C1 segment of cervical spinal cord (tissue), 14 donors: ENCODE measurements around the gene LAMA1.

ENCODE experiments used
- DNase-seq, 14 donors: peaks; one replicate each; lab custom pipeline; 2025; lab: John Stamatoyannopoulos, UW

Gene LAMA1

DNA sequence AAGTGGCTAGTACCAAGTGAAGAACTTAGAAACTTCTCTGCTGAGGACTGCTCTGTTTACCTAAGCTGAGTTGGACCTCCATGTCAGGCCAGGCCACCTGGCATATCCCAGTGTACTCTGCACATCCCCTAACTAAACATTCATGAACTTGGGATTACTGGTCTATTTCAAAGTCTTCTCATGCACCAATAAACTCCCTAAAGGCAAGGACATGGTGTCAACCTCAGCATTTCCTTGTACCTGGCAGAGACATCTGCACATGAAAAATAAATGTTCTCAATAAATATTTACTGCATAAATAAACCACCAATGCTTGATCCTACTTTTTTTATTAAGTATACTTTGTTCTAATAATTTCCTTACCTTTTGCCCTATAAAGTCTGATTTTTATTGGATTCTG, 124.8 kb downstream of the LAMA1 start:
- DNase-seq, result no peak

DNA sequence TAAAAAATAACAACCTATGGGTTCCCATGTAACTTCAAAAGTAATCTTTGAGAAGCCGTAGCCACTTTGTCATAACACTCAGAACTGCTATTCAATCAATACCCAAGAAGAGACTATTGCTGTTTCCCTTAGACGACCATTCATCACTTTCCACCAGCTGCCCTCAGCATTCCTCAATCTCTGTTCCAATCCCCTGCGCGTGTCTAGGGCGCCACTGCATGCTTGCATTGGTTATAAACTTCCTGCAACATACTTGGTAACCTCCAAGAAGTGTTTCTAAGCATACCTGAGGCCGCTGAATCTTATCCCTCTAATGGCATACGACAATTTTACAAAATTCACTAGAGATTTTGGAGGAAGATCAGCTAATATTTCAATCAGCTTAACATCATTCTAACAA, 134.2 kb downstream of the LAMA1 start:
- DNase-seq, result no peak

DNA sequence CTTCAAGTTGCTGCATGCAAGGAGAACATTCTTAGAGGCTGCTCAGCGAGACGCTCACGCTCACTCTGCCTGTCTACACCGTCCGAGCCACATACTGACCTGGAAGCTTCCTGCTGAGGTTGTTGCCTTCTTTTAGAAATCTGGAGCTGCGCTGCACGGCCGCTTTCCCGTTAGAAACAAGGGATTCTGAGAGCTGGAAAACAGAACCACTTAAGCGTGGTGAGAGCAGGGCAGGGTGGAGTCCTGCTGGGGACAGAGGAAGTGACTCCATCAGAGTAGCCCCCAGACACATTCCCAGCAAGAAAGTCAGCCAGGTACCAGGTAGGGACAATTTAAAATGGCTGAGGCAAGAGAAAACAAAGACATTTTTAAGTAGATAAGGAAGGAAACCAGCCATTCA, 135.2 kb downstream of the LAMA1 start:
- DNase-seq, result no peak

DNA sequence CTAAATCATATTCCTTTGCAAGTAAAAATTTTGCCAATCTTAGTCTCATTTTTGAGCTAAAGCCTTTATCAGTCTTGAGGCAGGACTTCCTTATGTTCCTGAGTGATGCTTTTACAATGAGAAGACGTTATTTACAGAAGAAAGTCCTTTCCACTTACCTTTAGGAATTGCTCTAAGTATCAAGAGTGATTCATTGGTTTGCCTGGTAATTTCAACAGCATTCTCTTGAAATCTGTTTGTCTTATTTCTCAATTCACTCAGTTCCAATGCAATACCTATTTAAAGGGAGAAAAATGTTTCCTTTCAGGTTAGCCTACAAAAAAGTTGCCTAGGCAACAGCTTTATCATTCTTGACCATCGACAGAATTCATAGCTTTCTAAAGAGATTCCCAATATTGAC, 137.2 kb downstream of the LAMA1 start:
- DNase-seq, result no peak

DNA sequence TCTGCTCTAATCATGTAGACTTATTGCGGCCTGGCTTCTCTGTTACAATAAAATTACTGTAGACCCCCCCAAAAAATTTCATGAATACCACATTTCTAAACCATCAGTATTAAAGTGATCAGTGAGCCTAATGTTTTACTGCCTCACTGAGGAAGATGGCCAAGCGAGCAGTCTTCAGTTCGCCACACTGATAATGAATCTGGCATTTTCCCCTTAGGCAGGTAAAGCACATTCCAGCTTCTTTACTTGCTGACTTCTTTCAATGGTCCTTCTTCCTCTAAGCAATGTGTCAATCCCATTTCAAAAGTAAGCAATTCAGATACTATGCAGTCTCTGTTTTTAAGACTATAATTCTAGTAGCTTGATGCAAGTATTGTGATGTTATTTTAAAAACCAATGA, 137.6 kb downstream of the LAMA1 start:
- no peak for DNase-seq

DNA sequence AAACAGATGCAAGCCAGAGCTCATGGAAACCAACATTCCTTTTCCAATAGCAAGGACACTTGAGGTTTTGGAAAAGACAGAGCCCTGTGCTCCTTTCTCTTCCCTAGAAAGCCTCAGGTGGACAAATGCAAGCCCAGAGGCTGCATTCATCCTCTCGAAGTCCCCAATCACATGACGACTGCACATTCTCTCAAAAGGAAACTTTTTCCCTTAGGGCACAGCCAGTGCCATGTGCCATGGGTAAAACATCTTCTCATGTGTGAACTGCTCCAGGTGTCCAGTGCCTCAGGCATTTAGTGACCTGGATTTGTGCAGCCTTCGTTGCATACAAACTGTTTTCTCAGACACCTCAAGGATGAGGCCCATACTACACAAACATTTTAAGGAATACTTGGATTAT, 140.7 kb downstream of the LAMA1 start:
- no peak for DNase-seq

DNA sequence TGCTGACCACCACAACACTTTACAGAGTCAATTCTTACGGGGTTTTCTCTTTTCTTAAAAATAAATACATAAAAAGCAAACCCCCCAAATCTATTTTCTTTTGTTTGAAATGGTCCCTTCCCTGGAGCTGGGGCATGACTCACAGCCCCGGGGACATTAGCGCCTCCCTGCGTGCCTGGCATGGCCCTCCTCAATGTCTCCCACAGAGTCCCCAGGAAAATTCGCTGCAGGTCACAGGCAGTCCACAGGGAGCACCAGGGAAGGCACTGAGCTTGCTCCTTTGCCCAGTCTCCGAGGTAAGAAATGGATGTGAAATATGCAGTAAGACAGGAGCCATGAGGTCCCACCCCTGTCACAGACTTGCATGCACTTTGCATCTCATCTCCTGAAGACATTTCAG, 142.5 kb downstream of the LAMA1 start:
- DNase-seq, result no peak

DNA sequence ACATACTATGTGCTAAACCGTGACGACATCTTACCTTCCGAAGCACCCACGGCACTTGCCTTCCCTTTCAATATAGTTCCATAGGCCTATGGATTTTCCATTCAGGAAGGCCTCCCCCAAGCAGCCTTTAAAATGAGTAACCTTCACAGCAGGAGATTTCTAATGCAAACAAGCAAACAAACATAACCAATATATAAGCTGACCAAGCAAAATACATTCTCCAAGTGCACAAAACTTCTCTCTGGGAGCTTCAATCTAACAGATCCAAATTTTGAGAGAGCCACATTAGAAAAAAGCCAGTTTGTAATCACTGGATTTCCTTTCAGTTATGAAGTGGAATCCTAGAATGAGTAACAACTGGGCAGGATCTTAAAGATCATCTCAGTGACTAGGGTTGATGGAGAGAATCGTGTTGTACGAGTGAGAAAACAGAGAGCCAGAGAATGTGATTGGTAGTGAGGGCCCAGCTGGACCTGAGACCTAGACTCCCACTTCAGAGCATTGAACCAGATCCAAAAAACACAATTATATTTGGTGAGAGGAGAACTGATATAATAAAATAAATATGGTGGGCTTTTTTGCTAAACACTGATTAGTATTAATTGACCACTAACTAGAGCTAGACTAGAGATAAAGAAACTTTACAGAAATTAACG, 145.6 kb downstream of the LAMA1 start:
- DNase-seq, result no peak

DNA sequence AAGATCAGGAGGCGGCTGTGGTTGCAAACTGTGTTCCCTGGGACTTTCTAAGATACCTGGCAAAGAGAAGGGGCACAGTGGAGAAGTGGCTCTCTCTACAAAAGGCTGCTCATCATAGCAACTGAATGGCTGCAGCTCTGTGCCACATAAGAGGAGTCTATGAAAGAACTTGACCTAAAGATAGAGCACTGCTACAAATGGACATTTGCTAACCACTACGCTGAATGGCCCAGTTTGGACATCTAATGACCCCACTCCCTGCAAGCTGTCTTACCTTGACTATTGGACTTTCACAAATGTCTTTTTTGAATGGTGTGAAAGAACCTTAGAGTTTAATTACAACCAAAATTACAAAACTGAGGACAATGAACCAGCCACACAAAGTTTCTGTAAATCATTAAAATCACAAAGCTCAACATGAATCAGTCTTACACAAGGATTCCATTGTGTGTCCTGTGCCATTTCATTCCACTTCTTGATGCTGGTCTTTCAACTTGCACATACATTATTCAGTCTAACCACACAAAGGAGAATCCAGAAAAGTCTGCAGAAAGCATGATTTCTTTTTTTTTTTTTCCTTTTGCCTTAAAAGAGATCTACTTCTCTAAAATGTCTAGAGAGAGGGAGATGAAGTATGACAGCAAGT, 154.0 kb downstream of the LAMA1 start:
- DNase-seq, result no peak

DNA sequence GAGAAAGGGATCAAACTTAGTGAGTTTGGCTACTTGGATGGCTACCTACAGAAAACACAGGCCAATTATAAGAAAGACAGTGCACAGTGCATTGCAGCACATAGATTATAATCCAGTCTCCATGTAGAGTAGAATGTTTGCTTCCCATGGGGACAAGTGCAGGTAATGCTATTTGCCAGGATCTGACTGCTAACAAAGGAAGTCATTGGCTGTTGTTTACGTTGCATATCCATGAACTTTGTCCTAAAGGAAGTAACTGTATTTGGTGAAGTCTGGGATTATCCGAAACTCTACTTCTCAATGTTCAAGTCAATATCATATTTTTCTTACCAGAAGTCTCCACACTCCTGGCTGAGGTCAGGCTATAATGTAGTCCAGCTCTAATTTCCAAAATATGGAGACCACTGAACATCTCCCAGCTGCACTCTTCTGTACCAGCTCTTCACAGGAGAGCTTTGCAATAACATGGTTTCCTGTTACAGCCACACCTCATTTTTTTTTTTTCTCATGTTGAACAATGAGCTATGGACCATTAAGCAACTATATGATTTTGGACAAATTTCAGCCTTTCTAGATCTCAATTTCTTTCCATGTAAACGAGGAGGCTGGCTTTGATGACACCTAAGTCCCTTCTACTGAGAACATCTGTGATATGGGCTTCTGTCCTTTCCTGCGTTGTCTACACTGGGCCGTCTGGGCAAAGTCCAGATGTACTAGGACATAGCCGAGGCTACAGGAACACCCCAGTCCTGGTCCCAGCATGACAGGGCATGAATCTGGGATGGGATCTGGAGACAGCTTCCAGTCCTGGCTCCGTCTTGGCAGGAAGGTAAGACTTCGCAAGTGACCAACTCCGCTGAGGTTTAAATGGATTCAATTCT, 154.8 kb downstream of the LAMA1 start:
- DNase-seq, result no peak

DNA sequence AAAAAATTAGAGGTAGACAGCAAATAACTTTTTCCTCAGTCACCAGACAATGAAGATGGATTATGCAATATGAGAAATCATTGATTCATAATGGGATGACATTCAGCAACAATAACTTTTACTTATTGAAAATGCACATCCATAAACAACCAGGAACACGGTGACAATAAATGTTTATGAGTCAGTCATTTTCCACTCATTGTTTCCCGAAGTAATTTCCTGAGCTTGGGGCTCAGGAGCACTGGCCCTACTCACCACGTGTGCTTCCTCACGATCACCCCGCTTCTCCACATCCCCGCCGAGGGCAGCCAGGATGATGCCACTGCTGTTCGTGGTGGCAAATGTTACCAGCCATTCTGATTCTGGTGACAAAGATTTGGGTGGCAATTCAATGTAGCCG, 156.3 kb downstream of the LAMA1 start:
- no peak for DNase-seq

DNA sequence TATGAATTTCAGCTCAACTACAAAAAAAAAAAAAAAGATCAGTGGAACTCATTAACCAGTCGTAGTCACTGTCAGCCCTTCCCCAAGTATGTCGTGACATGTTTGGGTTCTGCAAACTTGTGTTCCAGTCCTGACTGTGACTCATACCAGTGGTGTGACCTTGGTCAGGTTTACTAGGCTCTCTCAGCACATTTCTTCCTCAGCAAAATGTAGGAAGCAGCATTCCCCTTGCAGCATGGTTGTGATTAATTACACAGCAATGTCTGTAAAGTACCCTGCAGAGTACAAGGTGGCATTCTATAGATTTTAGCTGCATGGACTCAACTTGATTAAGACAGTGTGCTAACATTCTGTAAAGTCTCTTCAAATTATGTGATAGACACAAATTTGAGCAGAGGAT, 156.9 kb downstream of the LAMA1 start:
- DNase-seq, result no peak

DNA sequence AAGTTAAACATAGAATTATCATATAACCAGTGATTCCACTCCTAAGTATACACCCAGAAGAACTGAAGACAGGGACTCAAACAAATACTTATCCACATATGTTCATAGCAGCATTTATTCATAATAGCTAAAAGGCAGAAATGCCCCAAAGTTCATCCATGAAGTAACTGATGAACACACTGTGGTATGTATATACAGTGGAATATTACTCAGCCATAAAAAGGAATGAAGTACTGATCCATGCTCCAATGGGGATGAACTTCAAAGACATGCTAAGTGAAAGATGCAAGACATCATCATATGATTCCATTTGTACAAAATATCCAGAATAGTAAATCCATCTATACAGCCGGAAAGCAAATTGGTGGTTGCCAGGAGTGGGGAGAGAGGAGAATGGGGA, 157.5 kb downstream of the LAMA1 start:
- no peak for DNase-seq

DNA sequence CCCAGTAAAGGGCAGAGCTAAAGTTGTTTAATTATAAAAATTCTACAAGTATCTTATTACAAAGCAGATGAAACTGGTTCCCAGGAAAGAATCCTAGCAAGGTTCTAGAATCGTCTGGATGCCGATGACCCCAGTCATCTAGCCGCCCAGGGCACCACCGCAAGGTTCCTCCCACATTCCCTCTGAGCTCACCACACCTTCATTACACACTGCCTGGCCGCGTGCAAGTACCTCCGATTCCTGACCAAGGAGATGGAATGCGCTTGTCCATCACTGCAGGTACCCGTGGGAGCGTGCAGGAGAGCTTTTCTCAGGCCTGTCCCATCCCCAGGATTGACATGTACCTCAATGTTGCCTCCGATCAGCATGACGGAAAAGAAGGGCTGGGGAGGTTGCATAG, 158.5 kb downstream of the LAMA1 start:
- no peak for DNase-seq

DNA sequence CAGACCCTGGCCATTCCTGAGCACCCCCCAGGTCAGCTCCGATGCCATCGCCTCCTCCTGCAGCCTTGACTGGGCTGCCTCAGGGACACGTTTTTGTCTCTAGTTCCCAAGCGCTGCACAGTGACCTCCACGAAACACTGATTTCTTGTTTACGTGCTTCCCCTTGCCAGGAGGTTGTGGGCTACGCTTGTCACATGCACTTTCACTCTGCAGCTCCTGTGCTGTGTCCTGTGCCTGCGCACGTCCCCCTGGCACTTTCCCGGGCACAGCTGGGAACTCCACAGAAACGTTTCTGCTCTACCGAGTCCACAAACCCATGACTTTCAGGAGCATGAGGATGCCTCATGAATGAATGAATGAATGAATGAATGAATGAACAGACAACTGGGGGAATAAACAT, 160.6 kb downstream of the LAMA1 start:
- DNase-seq, result no peak

DNA sequence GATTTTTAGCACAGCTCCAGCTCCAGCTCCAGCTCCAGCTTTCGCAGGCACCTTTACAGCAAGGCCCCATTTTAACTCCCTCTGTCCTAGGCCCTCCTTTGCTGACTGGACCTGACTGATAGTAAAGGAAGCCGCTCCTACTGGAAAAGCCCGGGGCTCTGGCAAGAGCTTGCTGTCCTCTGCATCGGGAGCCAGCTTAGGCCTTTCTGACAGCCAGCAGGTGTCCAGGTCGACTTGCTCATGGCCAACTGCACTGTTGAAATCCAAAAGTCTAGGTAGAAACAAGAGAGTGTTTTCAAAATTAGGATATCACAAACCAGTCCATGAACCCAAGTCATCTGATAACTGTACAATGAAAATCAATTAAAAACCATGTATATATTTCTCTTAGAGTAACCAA, 161.1 kb downstream of the LAMA1 start:
- peak in 1 of 14 donors; percentile 8 for DNase-seq

DNA sequence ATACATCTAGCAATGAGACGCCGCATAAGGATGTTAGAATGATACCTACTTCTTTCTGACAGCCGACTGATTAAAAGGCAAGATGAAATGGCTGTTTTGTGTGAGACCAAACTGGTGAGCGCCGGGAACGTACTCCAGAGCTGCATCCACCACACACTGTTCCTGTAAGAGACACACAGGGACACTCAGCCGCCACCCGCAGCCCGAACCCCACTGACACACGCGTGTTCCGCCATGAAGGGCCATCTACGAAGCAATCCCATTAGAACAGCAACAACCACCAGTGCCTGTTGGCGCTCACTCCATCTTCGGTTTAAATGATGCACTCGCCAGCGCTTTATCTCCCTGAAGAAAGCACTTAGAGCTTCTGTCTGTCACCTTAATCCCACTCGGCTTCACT, 162.3 kb downstream of the LAMA1 start:
- no peak for DNase-seq

DNA sequence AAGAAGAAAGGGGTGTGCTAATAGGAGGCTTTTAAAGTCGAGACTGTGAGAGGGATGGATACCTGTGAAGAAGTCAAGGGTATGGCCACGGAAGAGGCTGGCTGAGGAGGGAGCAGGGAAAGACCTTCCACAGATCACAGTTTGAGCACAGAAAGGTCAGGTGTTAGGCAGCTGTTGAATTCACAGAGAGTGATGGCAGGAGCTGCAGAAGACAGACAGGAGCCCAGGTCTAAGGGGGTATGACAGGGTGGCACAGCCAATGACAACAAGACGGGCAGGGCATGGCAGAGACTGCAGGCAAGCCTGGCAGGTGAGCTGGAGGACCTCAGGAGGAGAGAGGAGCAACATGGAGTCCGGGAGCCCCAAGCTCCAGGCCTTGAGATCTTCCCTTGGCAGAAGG, 163.1 kb downstream of the LAMA1 start:
- no peak for DNase-seq

DNA sequence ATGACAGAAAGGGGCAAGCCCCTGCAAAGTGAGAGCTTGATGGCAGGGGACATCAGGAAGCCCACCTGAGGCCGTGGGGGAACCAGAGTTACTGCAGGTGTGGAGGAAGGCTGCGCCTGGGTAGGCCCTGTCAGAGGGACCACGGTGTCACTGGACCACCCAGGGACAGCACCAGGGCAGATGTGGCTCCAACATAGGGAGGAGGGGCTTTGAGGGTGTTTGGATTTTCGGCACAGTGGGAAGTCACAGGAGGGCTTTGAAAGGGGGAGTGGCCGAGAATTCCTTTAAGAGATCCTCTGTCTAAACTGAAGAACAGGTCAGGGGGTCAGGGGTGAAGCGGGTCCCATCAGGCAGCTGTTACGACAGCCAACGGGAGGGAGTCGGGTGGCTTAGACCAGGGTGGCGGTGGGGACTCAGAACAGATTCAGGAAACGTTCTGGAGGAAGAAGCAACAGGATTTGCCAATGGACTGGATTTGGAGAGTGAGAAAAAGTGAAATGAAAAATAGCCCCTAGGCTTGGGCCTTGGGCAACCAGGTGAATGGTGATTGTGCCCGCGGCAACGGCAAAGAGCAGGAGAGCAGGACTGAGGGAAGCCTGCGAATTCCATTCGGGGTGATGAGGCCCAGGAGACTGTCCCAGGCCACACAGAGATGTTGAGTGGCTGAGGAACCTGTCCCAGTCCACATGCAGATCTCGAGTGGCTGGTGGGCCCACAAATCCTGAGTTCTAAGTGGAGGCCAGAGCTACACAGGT, 166.1 kb downstream of the LAMA1 start:
- DNase-seq, result no peak

DNA sequence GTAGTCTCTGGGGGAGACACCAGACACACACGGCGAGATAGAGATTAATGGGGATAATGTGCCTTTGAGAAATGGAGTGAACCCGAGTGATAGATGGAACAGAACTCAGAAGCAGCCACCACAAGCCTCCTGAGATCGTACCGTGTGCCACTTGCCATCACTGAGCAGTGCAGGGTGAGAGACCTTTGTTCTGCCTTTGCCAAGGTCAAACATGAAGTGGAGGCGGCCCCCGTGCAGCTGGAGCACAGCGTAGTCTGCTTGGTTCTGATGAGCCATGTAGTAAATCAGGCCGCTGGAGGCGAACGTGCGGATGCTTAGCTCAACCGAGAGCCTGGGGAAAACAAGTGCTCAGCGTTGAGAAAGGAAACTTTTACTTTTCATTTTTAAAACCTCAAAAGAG, 167.0 kb downstream of the LAMA1 start:
- no peak for DNase-seq

DNA sequence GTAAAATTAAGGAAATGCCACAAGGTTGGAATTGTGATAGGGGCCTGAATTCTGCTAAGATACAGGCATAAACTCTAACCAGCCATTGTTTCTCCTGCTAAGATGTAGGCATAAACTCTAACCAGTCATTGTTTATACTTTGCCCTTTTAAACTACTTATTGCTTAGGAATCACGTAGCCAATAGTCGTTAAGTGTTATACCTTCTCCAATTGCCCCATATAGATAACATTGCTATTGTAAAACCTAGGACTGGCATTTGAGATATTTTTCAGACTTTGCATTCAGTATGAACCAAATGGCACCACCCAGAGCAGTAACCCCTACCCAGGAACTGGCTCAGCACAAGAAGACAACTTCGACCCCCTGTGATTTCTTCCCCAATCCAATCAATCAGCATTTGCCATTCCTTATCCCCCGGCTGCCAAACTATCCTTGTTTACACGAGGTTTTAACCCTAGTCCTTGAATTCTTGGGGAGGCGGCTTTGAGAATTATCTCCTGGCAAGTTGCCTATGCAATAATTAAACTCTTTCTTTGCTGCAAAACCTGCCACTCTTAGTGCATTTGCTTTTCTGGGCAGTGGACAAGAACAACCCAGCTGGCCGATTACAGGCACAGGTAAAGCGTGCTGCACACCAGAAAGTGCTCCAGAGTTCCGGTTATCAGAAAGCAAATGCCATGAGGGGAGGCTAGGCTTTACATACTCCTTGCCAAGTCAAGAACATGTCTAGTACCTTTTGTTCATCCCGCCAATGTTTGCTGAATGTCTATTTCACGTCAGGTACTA, 167.6 kb downstream of the LAMA1 start:
- DNase-seq, result no peak
